Urinary bladder (tissue), 4 donors: ENCODE measurements around the gene PRSS56. TPM values are rescaled to one million over a fixed set of nuclear protein-coding genes. Genes with fewer than 3 reads are reported as not detected.

Experiments
- DNase-seq: peaks from one replicate; pipeline ENCODE4 v3.0.0-alpha.2; 2015; ENCODE audit errors: extremely low spot score
- H3K27ac ChIP-seq: one replicate; pipeline ENCODE4 v1.5.1; 2013; ENCODE audit warnings: low read depth, mild to moderate bottlenecking, moderate library complexity
- H3K36me3 ChIP-seq: one replicate; pipeline ENCODE4 v1.6.1; 2013; ENCODE audit warnings: mild to moderate bottlenecking, moderate library complexity; ENCODE audit not compliant: insufficient read depth
- H3K4me1 ChIP-seq: one replicate; pipeline ENCODE4 v1.6.1; 2013; ENCODE audit warnings: mild to moderate bottlenecking, moderate library complexity; ENCODE audit not compliant: insufficient read depth
- H3K4me3 ChIP-seq: one replicate; pipeline ENCODE4 v1.5.1; 2013; ENCODE audit warnings: low read depth, low read length
- WGBS: extraction: QIAGEN DNeasy Blood & Tissue Kit; methylation state at CpG from one replicate; pipeline ENCODE4 v1.1.7; 2013; 5-methylcytosine and 5-hydroxymethylcytosine counted together
- polyA plus RNA-seq: library from polyadenylated mRNA; stranded (reverse); fragments of 200-250 nt; gene quantifications from one replicate; pipeline ENCODE4 v1.2.3, GENCODE V29; 2013
- total RNA-seq: library from RNA; depleted of rRNA; stranded (reverse); fragments of >200 nt; gene quantifications from one replicate; pipeline ENCODE4 v1.2.3, GENCODE V29; 2014
- donor health status: healthy with polysubstance abuse.
- donor health status: healthy.

PRSS56 gene
- total and polyA plus RNA-seq, 2 donors, result not detected

GRCh38 chr2:232521098-232521497 is 910 bp downstream of the PRSS56 start:
- no peak for DNase-seq
- 91% methylated on average over 14 of the region's 14 CpGs for WGBS
- Histone ChIP-seq H3K4me3 (no peak overlapping the region), H3K27ac (no peak overlapping the region), H3K36me3 (no peaks in the 10 kb centered on the region), H3K4me1 (no peaks in the 10 kb centered on the region)

- Histone ChIP-seq H3K4me3 (peak overlapping the region; percentile 24), H3K4me1 (no peaks in the 10 kb centered on the region), H3K27ac (no peak overlapping the region), H3K36me3 (no peaks in the 10 kb centered on the region)
- 6% methylated on average over 66 of the region's 66 CpGs for WGBS
- no peak for DNase-seq
Observed at GRCh38 chr2:232521959-232522622, 1.9 kb downstream of the PRSS56 start.

DNA sequence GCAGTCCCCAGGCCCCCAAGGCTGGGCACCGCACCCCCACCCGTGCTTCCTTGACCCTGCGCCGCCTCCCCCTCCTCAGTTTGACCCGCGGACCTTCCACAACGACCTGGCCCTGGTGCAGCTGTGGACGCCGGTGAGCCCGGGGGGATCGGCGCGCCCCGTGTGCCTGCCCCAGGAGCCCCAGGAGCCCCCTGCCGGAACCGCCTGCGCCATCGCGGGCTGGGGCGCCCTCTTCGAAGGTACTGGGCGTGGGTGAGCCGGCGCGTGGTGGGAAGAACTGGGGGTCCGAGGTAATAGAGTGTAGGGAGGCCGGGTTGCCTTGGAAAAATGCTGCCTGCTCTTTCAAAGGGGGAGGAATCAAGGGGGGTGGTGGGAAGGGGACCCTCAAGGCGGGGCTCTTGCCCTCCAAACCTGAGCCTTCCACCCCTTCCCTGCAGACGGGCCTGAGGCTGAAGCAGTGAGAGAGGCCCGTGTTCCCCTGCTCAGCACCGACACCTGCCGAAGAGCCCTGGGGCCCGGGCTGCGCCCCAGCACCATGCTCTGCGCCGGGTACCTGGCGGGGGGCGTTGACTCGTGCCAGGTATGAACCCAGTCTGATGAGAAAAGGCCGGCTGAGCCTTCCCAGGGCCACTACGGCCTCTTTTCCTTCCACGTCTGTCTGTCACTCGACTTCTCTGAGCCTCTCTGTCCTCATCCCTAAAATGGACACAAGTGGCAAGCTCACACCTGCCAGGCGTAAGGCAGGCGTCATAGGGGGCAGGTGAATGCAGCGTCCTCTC is 2.6 kb downstream of the PRSS56 start:
- WGBS, result 20% methylated on average over 46 of the region's 46 CpGs
- DNase-seq, result no peak
- Histone ChIP-seq H3K27ac (no peak overlapping the region), H3K4me1 (no peaks in the 10 kb centered on the region), H3K4me3 (peak overlapping the region; percentile 24), H3K36me3 (no peaks in the 10 kb centered on the region)

DNA sequence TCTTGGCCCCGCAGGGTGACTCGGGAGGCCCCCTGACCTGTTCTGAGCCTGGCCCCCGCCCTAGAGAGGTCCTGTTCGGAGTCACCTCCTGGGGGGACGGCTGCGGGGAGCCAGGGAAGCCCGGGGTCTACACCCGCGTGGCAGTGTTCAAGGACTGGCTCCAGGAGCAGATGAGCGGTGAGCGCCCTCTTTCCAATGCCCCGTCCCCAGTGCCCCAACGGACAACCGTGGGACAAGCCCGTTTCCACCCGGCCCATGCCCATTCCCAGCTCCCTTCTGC is 3.2 kb downstream of the PRSS56 start:
- Histone ChIP-seq H3K4me1 (no peaks in the 10 kb centered on the region), H3K36me3 (no peaks in the 10 kb centered on the region), H3K4me3 (no peak overlapping the region), H3K27ac (no peak overlapping the region)
- DNase-seq, result no peak
- WGBS, result 16% methylated on average over 16 of the region's 16 CpGs

DNA sequence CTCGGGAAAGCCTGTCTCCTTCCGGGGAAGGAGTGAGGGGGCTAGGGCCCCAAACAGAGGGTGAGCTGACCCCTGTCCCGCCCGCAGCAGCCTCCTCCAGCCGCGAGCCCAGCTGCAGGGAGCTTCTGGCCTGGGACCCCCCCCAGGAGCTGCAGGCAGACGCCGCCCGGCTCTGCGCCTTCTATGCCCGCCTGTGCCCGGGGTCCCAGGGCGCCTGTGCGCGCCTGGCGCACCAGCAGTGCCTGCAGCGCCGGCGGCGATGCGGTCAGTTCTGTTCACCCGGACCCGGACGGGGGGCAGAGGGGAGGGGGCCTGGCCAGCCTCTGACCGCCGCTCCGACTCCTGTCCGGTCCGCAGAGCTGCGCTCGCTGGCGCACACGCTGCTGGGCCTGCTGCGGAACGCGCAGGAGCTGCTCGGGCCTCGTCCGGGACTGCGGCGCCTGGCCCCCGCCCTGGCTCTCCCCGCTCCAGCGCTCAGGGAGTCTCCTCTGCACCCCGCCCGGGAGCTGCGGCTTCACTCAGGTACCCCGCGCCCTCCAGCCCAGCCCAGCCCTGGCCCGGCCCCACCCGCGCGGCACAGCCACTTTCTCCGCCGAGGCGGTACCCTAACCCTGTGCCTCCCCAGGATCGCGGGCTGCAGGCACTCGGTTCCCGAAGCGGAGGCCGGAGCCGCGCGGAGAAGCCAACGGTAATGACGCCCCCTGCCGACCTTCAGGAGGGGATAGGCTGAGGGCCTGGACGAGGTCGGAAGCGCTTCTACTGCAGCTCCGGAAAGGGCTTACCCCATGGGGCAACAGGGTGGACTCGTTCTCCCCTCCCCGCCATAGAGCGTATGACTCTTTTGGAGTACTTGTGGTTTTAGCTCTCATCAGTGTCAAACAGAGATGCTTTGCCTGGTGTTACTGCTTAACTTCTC is 3.8 kb downstream of the PRSS56 start:
- peak overlapping the region; percentile 11 for H3K4me3 ChIP-seq
- WGBS, result 1% methylated on average over 75 of the region's 75 CpGs
- no peaks in the 10 kb centered on the region for H3K4me1 ChIP-seq
- no peak for DNase-seq
- no peaks in the 10 kb centered on the region for H3K36me3 ChIP-seq
- H3K27ac ChIP-seq, result no peak overlapping the region

GRCh38 chr2:232524771-232525170 is 4.6 kb downstream of the PRSS56 start:
- 76% methylated on average over 6 of the region's 6 CpGs for WGBS
- no peak for DNase-seq
- Histone ChIP-seq H3K27ac (no peak overlapping the region), H3K36me3 (no peaks in the 10 kb centered on the region), H3K4me1 (no peaks in the 10 kb centered on the region), H3K4me3 (no peak overlapping the region)

DNA sequence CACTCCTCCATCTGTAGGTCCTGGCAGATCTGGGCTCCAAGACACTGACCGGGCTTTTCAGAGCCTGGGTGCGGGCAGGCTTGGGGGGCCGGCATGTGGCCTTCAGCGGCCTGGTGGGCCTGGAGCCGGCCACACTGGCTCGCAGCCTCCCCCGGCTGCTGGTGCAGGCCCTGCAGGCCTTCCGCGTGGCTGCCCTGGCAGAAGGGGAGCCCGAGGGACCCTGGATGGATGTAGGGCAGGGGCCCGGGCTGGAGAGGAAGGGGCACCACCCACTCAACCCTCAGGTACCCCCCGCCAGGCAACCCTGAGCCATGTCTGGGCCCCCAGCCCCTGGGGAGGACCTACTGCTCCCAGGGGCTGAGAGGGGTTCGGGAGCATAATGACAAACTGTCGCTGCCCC is 5.0 kb downstream of the PRSS56 start:
- Histone ChIP-seq H3K27ac (no peak overlapping the region), H3K36me3 (no peaks in the 10 kb centered on the region), H3K4me3 (no peak overlapping the region), H3K4me1 (no peaks in the 10 kb centered on the region)
- 87% methylated on average over 14 of the region's 14 CpGs for WGBS
- no peak for DNase-seq

- Histone ChIP-seq H3K27ac (no peak within 1 kb of the TSS), H3K4me3 (no peak within 1 kb of the TSS), H3K36me3 (no peaks in the 10 kb centered on the region), H3K4me1 (no peaks in the 10 kb centered on the region)
- DNase-seq, result no peak
- 15% methylated on average over 18 of the region's 18 CpGs for WGBS
Observed at GRCh38 chr2:232525791-232526371, 5.7 kb downstream of the PRSS56 start, which contains the start of gene CHRND. Gene CHRND, plus strand, starts transcription at chr2:232526160. Its CDS starts 56 bp downstream, at chr2:232526216.

DNA sequence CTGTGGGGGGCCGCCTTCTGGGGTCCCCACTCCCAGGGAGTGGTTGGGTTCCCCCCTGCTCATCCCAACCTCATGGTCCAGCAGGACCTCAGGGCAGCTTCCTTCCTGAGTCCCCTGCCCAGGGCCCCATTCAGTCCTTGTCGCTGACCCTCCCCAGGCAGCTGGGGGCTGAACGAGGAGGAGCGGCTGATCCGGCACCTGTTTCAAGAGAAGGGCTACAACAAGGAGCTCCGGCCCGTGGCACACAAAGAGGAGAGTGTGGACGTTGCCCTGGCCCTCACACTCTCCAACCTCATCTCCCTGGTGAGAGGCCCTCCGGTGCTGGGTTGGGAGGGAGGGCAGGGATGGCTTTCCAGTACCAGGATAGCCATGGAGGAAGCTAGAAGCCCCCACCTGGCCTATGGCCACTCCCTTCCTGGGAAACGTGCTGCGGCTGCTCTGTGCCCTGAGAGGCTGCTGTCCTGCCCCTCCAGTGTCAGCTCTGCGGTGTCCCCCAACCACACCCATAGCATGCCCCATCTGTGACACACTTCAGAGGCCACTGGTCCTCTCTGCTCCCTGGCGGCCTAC is 6.3 kb downstream of the PRSS56 start:
- Histone ChIP-seq H3K36me3 (no peaks in the 10 kb centered on the region), H3K4me1 (no peaks in the 10 kb centered on the region), H3K27ac (no peak overlapping the region), H3K4me3 (no peak overlapping the region)
- 63% methylated on average over 13 of the region's 13 CpGs for WGBS
- no peak for DNase-seq

GRCh38 chr2:232527905-232528470 is 7.8 kb downstream of the PRSS56 start:
- WGBS, result 74% methylated on average over 6 of the region's 6 CpGs

GRCh38 chr2:232528746-232529460 is 8.7 kb downstream of the PRSS56 start:
- no peak overlapping the region for H3K27ac ChIP-seq
- no peak overlapping the region for H3K4me3 ChIP-seq
- DNase-seq, result no peak
- no peaks in the 10 kb centered on the region for H3K4me1 ChIP-seq
- H3K36me3 ChIP-seq, result no peaks in the 10 kb centered on the region
- WGBS, result 79% methylated on average over 11 of the region's 11 CpGs

More at GRCh38 chr2:232527905-232528470, 7.8 kb downstream of the PRSS56 start:
- no peak overlapping the region for H3K27ac ChIP-seq
- no peak for DNase-seq
- H3K4me1 ChIP-seq, result no peaks in the 10 kb centered on the region
- H3K4me3 ChIP-seq, result no peak overlapping the region
- H3K36me3 ChIP-seq, result no peaks in the 10 kb centered on the region

DNA sequence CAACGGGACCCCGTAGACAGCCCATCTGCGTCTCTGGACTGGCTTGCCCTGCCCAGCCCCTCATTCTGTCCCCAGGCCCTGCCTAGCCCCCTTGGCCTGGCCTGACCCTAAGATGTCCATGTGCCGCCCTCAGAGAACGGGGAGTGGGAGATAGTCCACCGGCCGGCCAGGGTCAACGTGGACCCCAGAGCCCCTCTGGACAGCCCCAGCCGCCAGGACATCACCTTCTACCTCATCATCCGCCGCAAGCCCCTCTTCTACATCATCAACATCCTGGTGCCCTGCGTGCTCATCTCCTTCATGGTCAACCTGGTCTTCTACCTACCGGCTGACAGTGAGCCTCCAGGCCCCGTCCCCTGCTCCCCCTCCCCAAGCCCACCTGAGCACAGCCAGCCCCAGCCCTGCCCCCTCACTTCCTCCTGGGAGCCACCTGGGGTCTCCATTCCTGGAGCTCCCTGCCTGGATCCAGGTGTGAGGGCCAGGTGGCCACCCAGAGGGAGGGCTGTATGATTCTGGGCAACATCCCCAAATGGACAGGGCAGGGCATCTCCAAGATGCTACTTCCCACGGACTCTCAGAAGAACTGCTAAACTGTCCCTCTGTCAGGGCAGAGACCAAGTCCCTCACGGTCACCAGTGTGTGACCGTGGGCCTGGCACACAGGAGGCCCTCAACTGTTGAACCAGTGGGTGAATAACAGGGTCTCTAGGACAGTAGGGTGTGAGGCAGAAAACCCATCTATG is 9.8 kb downstream of the PRSS56 start:
- Histone ChIP-seq H3K36me3 (no peaks in the 10 kb centered on the region), H3K27ac (no peak overlapping the region), H3K4me1 (no peaks in the 10 kb centered on the region), H3K4me3 (no peak overlapping the region)
- no peak for DNase-seq
- WGBS, result 88% methylated on average over 17 of the region's 17 CpGs
